Dedifferentiated amniotic fluid mesenchymal stem cell (primary cell): ENCODE measurements around the gene ACVR1.

Experiments
- DNase-seq: peaks from one replicate; pipeline ENCODE4 v3.0.0-alpha.2; 2016; ENCODE audit errors: extremely low spot score

Gene ACVR1

DNA sequence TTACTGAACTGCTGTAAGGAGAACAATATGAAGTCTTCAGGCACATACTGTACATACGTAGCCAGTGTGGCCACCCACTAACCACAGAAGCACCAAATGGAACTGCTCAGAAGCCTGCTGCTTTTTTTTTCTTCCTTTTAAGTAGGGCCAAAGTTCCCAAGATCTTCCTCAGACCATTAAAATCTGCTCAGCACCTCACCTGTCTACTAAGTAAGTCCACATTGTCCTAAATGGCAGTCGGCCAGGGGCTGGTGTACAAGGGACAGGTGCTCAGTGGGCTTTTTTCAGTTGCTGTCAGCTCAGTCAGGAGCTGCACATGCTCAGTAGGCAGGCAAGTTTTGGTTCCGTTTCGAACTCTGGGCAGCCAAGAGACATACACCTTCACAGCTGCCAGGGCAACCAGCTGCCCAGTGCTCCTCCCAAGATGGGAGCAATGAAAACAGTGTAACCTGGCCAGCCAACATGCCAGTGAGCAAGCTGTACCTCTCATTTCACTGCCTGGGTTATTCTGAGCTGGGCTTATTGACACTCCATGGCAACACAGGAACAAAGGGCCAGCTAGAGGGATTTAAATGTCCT, 86.1 kb downstream of the ACVR1 start:
- DNase-seq, result no peak

DNA sequence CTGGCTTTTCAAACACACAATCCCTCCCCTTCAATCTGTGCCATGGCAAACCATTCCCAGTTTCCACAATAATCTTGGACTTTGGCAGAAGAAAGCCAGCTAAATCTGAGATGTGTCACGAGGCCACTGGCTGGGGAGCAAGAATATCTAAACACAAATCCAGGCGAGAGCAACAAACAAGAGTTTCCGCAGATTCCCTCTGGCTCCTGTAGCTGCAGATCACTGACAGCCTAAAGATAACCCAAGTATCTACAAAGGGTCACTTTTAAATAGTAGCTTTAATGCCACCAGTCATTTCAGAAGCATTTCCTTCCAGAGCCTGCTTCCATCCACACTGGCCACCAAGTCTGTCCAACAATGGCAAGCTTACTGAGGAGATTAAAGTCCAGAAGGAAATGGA, 86.9 kb downstream of the ACVR1 start:
- no peak for DNase-seq

DNA sequence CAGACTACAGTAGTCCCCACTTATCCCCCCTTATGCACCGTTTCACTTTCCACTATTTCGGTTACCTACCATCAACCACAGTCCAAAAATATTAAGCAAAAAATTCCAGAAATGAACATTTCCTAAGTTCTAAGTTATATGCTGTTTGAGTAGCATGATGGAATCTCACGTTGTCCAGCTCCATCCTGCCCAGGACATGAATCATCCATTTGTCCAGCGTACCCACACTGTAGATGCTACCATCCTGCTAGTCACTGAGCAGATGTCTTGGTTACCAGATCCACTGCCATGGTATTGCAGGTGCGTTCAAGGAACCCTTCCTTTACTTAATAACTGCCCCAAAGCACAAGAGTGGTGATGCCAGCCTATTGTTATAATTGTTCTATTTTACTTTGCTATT, 87.9 kb downstream of the ACVR1 start:
- DNase-seq, result no peak

DNA sequence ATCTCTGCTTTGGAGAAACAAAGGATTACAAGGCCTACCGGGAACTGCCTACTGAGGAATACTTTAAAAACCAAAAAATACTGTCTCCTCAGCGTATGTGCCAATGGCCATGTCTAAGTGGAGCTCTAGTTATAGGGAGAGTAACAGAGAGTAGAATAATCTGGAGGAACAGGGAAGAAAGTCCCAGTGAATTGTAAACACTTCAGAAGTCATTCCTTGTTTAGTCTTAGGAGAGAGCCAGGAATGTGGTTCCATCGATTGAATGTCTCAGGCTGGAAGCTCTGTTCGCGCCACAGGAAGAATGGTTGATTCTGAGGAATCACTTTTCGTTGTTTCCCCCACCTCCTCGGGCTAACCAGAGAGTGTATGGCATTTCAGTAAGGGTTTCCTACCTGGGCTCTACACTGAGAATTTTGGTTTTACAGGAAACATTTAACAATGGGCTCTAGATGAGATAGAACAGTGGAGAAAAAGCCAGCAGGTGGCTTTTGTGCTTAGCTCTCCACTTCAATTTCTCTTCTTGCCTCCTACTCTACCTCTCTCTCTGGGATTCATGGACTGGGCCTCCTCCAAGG, 88.7 kb downstream of the ACVR1 start:
- no peak for DNase-seq

DNA sequence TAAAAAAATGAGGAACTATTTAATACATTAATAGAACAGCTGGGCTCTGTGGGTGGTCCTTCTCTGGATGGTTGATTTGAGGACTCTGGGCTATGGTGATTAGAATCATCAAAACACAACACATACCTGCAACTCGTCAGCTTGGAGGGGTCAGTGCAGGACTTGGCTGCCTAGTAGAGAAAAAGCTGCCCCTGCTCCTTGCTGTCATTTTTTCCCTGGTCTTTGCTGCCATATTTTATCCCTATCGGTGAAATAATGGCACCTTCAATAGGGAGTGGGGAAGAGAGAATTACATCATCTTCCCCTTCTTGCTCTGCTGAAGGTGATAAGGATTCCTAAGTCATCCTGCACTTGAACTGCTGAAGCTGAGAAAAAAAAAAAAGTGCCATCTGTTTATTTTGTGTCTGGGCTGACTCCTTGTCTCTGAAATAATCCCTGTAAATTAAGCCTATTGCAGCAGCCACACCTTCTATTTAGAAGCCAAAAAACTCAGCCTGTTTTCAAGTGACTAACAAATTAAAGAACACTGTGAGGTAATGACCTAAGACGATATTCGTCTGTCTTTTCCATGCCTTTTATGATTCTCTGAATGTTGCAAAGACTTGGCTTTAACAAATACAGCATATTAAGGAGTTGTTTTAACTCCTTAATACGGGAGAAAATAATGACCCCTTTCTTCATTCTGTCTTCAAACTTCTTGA, 89.3 kb downstream of the ACVR1 start:
- no peak for DNase-seq

DNA sequence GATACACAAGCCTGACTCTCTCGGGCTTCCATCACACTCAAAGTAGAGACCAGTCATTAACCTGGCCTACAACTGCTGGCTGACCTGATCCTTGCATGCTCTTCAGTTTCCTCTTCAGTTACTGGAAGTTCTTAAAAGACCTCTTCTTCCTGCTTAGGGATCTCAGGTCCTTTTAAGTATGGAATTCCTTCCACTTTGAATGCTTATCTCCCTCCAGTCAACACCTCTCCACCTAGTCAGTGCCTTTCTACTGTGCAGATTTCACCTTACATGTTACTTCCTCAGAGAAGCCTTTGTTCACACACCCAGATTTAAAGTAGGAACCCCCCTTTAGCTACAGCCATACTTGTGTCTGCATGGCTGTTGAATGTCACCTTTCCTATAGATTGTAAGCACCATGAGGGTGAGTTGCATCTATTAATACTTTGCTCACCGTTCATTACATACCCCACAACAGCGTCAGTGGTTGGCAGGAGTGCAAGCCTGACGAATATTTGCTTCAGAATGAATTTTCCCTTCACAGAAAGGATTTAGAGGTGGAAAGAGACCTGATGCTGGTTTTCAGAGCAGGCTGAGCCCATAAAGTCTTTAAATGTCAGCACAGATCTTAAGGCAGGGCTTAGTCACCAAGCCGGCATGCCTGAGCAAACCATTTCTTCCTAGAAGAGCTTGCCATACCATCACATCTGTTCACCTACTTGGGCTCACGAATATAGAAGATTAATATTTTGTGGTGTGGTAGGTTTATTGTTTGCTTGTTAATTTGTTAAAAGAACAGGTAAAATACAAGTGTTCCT, 90.1 kb downstream of the ACVR1 start:
- DNase-seq, result no peak

DNA sequence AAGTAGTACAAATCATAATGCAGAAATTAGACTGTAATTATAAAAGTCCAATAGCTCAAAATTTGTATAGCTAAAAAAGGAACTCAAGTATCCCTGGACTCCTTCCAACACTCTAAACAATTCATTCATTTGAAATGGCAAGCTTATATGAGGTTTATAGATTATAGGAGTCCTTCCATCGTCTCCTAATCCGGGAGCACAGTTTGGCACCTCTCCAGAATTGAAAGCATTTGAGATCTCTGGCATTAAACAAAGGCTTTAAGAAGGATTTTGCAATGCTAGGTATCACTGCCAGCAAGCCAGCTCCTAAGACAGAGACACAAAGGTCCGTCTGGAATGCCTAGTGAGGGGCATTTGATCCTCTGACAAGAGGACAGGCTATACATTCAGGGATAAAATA, 90.9 kb downstream of the ACVR1 start:
- DNase-seq, result no peak

DNA sequence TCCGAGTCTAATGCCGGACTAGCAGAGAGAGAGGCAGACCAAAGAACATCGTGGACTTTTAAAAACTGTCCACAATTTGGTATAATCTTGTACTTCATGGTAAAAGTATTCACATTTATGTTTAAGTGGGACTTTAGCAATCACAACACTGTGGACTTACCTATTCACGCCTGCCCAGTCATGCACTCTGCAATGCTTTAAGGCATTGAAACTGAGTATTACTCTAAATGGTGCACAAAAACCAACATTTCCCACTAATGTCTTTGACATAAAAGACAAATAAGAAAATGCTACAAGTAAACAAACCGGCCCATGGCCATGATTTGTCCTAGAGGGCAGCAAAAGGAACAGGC, 91.3 kb downstream of the ACVR1 start:
- DNase-seq, result no peak

DNA sequence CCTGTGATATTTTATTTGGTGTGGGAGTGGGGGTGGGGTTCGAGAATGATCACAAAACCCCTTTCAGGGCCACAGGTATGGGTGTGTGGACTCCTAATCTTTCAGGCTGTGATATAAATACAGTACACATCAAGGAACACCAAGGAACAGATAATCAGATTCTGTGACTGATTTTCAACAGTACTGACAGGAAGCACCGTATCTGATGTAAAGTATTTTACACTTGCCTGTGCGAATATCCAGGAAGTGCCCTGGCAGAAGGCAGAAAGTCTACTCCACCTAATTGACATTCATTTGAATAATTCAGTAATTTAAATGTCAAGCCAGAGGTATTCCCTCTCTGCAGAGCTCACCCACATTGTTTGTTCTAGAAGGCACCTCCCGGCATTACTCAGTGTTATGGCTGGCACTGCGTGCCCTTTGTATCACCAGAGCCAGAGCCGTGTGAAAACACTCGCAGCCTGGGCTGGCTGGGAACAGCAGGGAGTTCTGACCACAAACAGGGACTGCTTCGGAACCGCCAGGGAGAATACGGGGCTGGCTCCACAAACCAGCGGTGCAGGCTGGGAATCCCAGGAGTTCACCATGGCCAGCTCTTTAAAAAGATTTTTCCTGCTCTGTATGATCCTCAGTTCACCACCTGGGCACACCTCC, 91.8 kb downstream of the ACVR1 start:
- no peak for DNase-seq

DNA sequence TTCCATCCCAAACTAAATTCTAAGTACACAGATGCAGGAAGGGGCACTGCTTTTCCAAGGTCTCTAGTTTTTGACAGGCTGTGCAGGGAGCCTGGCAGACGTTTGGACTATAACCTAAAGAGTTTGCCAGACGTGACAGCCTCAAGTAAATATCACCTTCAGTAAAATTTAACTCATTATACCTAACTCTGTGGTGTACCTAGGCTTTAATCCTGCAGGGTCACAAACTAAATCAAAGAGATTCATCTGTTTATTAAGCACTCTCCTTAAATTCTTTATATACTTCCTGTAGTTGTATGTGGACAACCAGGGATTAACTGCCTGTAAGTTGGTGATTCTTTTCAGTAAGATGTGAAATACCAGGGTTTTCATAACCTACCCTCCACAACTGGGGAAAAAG, 92.9 kb downstream of the ACVR1 start:
- DNase-seq, result no peak

DNA sequence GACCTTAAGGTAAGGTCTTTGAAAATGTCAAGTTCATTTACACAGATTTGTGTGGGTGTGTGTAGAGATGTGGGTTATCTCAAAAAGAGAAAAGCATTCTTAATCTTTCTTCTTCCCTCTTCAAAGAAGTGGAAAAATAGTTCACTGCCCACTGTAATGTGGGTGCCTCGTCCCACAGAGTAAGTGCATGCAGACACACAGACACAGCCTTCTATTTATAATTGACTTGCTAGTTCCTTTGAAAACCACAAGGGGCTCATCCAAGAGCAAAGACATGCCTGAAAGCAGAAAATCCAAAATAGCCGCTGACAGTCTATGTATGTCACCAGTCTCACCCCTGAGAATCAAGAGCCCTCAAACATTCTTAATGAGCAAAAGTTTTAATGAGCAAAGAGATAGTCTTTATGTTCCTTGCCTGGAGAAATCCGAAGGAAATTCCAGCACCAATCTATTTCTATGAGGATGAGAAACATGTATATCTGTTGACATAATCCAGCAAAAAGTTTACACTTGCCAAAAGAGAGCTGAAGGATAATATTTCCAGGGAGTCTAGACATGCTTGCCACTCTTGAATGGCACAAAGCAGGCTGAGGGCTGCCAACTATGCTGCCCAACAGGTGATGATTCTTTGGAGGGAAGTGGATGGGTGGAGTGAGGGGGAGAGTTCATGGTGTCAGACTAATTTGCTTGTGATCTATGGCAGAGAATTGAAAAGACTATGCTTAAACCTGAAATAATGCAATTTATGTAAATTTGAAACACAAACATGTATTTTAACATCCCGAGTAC, 93.9 kb downstream of the ACVR1 start:
- DNase-seq, result no peak

DNA sequence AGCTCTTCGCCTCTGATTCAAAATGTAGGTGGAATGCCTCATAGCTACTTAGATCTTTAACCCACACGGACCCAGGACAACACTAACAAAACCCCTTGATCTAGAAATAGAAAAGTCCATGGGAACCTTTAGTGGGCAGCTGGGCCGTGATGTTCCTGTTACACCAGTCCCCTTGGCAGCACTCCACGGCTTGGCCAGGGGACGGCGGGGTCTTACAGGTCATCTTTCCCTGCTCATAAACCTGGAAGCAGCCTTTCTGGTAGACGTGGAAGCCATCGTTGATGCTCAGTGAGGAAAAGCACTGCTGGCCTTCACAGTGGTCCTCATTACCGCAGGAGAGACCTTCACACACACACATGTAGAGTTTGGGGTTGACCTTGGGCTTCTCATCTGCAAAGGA, 95.9 kb downstream of the ACVR1 start:
- DNase-seq, result no peak

DNA sequence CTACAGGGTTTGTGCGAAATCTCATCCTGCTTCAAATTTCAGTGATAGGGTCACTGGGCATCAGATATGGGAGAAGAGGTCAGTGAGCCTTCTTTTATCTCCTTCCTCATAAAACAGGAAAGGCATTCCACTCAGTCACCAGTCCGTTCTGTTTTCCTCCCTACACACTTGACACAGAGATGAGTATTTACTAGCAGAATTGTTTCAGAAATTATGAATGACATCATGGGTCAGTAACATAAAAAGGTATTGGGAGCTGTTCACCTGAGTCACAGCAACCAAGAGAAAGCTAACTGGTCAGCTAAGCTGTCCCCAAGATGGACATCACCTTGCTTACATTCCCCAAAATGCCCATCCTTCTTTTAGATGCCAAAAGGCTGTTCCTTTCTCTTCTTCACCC, 96.3 kb downstream of the ACVR1 start:
- no peak for DNase-seq

DNA sequence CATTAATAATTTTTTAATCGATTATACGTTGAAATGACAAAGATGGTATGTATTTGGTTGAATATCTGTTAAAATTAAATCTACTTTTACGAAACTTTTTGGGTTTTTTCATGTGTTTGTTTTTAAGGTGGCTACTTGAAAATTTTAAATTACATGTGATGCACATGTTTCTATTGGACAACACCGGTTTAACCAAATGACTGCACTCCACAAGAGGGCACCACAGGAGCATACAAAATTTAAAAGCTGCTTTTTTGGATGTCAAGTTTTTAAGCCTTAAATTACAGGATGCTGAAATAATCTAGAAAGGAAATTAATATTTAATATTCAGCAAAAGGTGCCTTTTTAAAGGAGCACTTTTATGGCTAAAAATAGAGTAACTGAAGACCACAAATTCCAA, 98.7 kb downstream of the ACVR1 start:
- peak; percentile 62 for DNase-seq

DNA sequence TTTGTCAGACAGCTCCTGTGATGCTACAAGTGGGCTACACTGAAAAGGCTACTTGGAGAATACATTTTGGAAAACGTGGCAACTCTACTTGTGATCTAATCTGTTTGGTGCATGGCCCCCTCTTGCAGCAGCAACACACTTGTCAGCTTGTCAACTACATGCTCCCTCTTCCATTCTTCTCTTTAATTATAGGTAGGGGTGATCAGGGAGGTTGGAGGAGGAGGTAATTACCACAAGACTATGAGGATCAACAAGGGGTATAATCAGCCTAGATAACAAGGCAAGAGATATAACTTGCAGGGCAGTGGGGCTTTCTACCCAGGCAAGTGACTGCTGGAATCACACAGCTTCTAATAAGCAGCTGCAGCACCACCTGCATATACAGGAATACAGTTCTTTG, 104.9 kb downstream of the ACVR1 start:
- DNase-seq, result no peak

DNA sequence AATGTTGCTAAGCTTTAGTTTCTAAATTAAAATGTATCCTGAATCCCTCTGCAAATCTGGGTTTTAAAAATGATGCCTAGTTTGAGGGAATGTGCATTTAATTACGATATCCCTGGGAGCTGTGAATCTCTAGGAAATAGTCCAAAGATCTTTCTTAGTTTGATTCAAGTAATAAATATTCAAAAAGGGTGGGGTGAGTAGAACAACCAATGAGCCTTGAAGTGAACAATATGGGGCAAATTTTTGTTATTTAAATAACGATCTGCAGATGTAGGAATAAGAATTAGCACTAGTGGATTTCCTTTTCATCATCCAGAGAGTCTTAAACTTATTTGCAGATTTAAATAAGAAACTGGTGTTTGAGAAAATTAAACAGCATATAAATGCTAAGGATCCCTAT, 106.3 kb downstream of the ACVR1 start:
- DNase-seq, result no peak

DNA sequence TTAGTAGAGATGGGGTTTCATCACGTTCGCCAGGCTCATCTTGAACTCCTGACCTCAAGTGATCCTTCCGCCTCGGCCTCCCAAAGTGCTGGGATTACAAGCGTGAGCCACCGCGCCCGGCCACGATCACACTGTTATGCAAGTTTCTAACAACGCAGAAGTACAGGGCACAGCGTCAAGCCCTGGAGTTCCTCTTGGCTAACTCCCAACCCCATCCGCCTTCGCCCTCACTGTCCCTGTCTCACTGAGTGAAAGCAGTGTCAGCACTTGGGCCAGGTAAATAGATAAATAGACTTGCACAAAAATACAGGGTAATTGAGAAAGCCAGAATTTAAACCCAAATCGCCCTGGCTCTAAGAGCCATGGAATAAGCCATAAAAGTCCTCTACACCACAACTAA, 111.7 kb downstream of the ACVR1 start:
- DNase-seq, result no peak

DNA sequence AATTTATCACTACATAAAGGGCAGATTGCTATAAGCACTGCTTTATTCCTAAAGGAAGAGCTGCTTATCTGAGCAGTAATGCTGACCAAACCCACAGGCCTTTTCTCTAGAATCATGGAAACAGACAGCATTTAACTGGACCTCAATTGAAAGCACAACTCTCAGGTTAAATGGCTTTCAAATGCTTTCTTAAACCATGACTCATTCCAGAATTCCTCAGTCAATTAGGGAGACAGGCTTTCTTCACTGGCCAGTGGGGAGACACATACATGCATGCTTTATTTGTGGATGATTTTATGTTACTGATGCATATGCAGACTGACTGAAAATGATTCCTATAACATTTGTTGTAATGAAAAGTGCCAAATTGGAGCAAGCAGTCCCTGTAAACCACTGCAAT, 114.6 kb downstream of the ACVR1 start:
- peak; percentile 42 for DNase-seq

DNA sequence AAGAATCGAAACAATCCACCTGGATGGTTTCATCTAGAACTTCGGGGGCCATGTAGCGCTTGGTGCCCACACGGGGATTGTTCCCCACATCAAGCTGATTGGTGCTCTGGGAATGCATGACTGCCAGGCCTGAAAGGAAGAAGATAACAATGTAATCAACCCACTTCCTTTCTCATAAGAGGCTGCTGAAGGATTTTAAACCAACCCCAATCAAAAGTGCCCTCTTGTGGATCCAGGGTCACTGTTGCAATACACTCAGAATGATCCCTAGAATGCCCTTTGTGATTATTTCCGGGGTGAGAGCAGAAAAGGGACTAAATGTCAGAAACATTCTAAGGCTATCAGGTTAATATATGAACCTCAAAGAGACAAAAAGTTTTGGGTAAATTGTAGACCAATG, 115.2 kb downstream of the ACVR1 start:
- DNase-seq, result no peak

DNA sequence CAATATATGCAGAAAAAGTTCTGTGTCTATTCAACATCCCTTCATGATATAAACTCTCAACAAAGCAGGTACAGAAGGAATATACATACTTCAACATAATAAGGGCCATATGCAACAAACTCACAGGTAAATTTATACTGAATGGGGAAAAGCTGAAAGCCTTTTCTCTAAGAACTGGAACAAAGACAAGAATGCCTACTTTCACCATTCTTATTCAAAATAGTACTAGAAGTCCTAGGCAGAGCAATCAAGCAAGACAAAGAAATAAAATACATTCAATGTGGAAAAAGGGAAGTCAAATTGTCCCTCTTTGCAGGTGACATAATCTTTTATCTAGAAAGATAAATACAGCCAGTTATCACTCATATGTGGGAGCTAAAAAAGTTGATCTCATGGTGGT, 116.3 kb downstream of the ACVR1 start:
- no peak for DNase-seq

DNA sequence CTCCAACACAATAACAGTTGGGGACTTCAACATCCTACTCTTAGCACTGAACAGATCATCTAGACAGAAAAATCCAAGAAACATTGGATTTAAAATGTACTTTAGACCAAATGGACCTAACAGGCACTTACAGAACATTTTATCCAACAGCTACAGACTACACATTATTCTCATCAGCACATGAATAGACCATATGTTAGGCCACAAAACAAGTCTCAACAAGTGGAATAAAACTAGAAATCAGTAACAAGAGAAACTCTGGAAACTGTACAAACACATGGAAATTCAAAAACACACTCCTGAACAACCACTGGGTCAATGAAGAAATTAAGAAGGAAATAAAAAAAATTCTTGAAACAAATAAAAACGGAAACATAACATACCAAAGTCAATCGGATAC, 117.5 kb downstream of the ACVR1 start:
- DNase-seq, result no peak

DNA sequence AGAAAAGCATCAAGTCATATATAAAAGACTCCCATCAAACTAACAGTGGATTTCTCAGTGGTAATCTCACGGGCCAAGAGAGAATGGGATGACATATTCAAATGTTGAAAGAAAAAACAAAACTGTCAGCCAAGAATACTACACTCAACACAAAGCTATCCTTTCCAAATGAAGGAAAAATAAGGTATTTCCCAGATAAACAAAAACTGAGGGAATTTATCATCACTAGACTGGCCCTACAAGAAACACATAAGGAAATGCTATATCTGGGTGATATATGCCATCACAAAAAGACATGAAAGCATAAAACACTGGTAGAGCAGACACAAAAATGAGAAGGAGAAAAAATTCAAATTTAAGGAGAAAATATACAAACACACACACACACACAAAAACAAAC, 118.6 kb downstream of the ACVR1 start:
- DNase-seq, result no peak
